ENCODE data around the gene RFX6. TPM values are rescaled to one million over a fixed set of nuclear protein-coding genes. Genes with fewer than 3 reads are reported as not detected.

RFX6 gene
- total and polyA plus RNA-seq, 2 experiments from 2014 or later: not detected

DNA sequence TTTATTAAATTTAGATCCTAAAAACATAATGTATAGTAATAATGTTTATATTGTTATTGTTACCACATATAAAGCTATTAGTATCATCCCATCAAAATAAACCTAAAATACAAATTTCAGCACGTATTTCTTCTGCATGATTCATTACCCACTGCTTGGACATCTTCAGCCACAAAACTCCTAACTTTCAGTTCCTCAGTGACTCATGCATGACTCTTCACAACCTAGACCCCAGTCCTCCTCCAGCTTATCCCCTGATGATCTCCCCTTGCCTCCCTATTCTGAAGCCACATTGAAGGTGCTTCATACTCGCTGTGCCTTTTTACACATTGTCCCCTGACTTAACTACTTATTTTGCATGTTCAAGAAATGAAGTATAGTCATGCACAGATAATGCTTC is 37.0 kb upstream of the RFX6 start:
- H3K9me3 ChIP-seq (ENCODE audit: low read depth): no peaks in the 10 kb centered on the region
- H3K27ac ChIP-seq: no peak overlapping the region
- DNase-seq (ENCODE audit: low read depth in 1 of 2, low spot score in 1 of 2): peak in 1 of 2 donors; percentile 6
- TF ChIP-seq, protein P1, sequence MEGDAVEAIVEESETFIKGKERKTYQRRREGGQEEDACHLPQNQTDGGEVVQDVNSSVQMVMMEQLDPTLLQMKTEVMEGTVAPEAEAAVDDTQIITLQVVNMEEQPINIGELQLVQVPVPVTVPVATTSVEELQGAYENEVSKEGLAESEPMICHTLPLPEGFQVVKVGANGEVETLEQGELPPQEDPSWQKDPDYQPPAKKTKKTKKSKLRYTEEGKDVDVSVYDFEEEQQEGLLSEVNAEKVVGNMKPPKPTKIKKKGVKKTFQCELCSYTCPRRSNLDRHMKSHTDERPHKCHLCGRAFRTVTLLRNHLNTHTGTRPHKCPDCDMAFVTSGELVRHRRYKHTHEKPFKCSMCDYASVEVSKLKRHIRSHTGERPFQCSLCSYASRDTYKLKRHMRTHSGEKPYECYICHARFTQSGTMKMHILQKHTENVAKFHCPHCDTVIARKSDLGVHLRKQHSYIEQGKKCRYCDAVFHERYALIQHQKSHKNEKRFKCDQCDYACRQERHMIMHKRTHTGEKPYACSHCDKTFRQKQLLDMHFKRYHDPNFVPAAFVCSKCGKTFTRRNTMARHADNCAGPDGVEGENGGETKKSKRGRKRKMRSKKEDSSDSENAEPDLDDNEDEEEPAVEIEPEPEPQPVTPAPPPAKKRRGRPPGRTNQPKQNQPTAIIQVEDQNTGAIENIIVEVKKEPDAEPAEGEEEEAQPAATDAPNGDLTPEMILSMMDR (IDR thresholded peaks at IDR 0.05; ENCODE audit: low read depth, low read length): no peak
- no peaks in the 10 kb centered on the region for H3K27me3 ChIP-seq
- H3K36me3 ChIP-seq: no peaks in the 10 kb centered on the region
- no peak overlapping the region for H3K4me3 ChIP-seq
- no peaks in the 10 kb centered on the region for H3K4me1 ChIP-seq (ENCODE audit: low read depth)

DNA sequence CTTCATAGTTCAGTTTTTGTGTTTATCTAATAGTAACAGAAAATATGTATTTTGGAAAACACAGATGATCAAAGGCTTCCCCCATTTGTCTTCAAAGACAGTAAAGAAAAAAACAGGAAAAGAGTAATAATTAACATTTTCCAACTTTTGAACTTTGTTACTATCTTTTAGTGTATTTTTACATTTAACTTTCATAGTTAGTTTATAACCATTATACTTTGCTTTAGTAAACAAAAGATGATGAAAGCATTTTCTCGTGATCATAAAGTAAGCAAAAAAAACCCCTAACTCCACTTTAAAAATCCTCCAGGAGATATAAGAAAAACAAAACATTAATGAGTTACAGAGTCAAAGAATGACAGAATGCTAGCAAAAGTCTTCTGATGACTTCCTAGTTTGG is 34.6 kb upstream of the RFX6 start:
- H3K36me3 ChIP-seq: no peaks in the 10 kb centered on the region
- H3K4me3 ChIP-seq: no peak overlapping the region
- TF ChIP-seq, protein P1 (IDR thresholded peaks at IDR 0.05; ENCODE audit: low read depth, low read length): no peak
- no peak overlapping the region for H3K27ac ChIP-seq
- no peaks in the 10 kb centered on the region for H3K27me3 ChIP-seq
- no peak for DNase-seq (ENCODE audit: low read depth in 1 of 2, low spot score in 1 of 2)
- H3K4me1 ChIP-seq (ENCODE audit: low read depth): no peaks in the 10 kb centered on the region
- no peaks in the 10 kb centered on the region for H3K9me3 ChIP-seq (ENCODE audit: low read depth)

DNA sequence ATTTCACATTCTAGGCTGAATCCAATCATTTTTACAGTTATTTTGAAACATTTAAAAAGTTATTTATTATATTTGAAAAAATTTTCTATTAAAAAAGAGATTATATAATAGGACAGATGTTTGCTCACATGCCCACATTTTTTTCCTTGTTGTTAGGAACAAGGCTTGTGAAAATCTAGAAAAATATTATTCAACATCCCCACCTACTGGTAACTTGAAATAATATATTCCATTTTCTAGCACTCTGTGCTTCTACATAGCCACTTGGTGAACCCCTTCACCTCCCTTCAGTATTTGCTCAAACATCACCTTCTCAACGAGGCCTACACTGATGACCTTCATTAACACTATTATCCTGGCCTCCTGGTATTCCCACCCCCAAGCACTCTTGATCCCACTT is 29.8 kb upstream of the RFX6 start:
- Histone ChIP-seq H3K27me3 (no peaks in the 10 kb centered on the region), H3K36me3 (no peaks in the 10 kb centered on the region), H3K27ac (no peak overlapping the region), H3K4me1 (ENCODE audit: low read depth) (no peaks in the 10 kb centered on the region), H3K4me3 (no peak overlapping the region), H3K9me3 (ENCODE audit: low read depth) (no peaks in the 10 kb centered on the region)
- DNase-seq (ENCODE audit: low read depth in 1 of 2, low spot score in 1 of 2): peak; percentile 30 to 54
- TF ChIP-seq, protein P1 (IDR thresholded peaks at IDR 0.05; ENCODE audit: low read depth, low read length): peak; percentile 21

DNA sequence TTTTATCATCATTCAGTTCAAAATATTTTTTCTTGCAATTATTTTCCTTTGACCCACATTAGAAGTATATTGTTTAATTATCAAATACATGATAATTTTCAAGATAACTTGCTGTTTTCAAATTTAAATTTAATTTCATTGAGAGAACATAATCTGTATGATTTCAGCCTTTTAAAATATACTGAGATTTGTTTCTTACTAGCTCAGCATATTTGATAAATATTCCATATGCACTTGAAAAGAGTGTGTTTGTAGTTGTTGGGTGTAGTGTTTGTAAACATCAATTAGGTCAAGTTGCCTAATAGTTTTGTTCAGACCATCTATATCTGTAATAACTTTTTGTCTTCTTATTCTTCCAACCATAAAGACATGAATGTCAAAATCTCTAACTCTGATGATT is 19.0 kb upstream of the RFX6 start:
- H3K4me3 ChIP-seq: no peak overlapping the region
- no peaks in the 10 kb centered on the region for H3K27me3 ChIP-seq
- H3K27ac ChIP-seq: no peak overlapping the region
- no peaks in the 10 kb centered on the region for H3K4me1 ChIP-seq (ENCODE audit: low read depth)
- DNase-seq (ENCODE audit: low read depth in 1 of 2, low spot score in 1 of 2): no peak
- no peaks in the 10 kb centered on the region for H3K36me3 ChIP-seq
- no peaks in the 10 kb centered on the region for H3K9me3 ChIP-seq (ENCODE audit: low read depth)
- TF ChIP-seq, protein P1 (IDR thresholded peaks at IDR 0.05; ENCODE audit: low read depth, low read length): no peak

DNA sequence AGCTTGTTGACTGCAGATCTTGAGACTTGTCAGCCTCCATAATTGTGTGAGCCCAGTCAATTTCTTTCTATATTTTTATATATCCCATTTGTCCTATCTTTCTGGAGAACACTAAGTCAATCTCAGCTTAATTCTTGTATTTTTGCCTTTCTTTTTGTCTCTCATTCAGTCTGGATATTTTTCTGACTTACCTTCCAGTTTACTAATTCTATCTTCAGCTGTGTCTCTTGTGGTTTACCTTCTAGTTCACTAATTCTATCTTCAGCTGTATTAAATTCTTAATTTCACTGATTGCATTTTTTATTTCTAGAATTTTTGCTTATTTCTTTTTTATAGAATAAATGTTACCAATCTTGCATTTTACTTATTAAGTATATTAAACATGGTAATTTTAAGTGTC is 17.8 kb upstream of the RFX6 start:
- DNase-seq (ENCODE audit: low read depth in 1 of 2, low spot score in 1 of 2): no peak
- no peaks in the 10 kb centered on the region for H3K9me3 ChIP-seq (ENCODE audit: low read depth)
- no peak overlapping the region for H3K27ac ChIP-seq
- no peak overlapping the region for H3K4me3 ChIP-seq
- no peaks in the 10 kb centered on the region for H3K27me3 ChIP-seq
- no peaks in the 10 kb centered on the region for H3K36me3 ChIP-seq
- TF ChIP-seq, protein P1 (IDR thresholded peaks at IDR 0.05; ENCODE audit: low read depth, low read length): no peak
- H3K4me1 ChIP-seq (ENCODE audit: low read depth): no peaks in the 10 kb centered on the region

Measured in cardiac muscle cell (in vitro differentiated cells and primary cell).